A549 (cell line): Measurements from ENCODE around the gene DSCAML1. TPM values are rescaled to one million over a fixed set of nuclear protein-coding genes. Genes with fewer than 3 reads are reported as not detected.

Experiments
- ATAC-seq, 2 experiments: fragments of 200-7000 bp in 1 of 2; fragments of >200 bp in 1 of 2; cut with Nextera tagmentation in 1 of 2; cut with Tn5 transposase in 1 of 2; 3 replicates each; pipeline versions ENCODE4 v1.8.0 to v1.9.1; 2018 to 2020; ENCODE audit warnings: mild to moderate bottlenecking in 1 of 2, moderate library complexity in 1 of 2
- CTCF ChIA-PET: fragments of 300-600 bp; sonication (Branson Sonifier 250); formaldehyde crosslinking; extraction: SDS; loops from one replicate; lab custom pipeline; 2021; ENCODE audit warnings: antibody characterized with exemption, inconsistent platforms; lab: Yijun Ruan, JAX
- POLR2A ChIA-PET: fragments of 350-600 bp; formaldehyde crosslinking; extraction: SDS; loops from one replicate; lab custom pipeline; 2021; ENCODE audit warnings: antibody characterized with exemption, inconsistent platforms; lab: Yijun Ruan, JAX
- DNase-seq, 2 experiments: peaks; one replicate each; pipeline versions ENCODE4 v3.0.0 to v3.0.0-alpha.2; 2011 to 2016; ENCODE audit warnings: low read depth in 1 of 2, low spot score in 1 of 2
- FAIRE-seq: peaks from 2 replicates; lab custom pipeline; 2011; peaks lifted over from hg19 to GRCh38; lab: Jason Lieb, UNC
- H3K27ac ChIP-seq, 2 experiments: fragments of >200 bp; sonication (Bioruptor Twin); formaldehyde crosslinking; 3 replicates each; pipeline ENCODE4 v1.5.1; 2016 to 2017
- H3K4me1 ChIP-seq: fragments of >200 bp; sonication (Bioruptor Twin); formaldehyde crosslinking; 3 replicates; pipeline ENCODE4 v1.6.1; 2016
- H3K4me2 ChIP-seq: fragments of >200 bp; sonication (Bioruptor Twin); formaldehyde crosslinking; 3 replicates; pipeline ENCODE4 v1.6.1; 2016
- H3K4me3 ChIP-seq: fragments of >200 bp; sonication (Bioruptor Twin); formaldehyde crosslinking; 3 replicates; pipeline ENCODE4 v1.5.1; 2016
- H3K9me3 ChIP-seq: fragments of >200 bp; sonication (Bioruptor Twin); formaldehyde crosslinking; 3 replicates; pipeline ENCODE4 v1.6.1; 2016
- BHLHE40 ChIP-seq: IDR thresholded peaks from 2 replicates; pipeline ENCODE4 v1.6.1; 2012; ENCODE audit warnings: low read depth, low read length, inconsistent platforms
- CEBPB ChIP-seq, 2 experiments: fragments of >200 bp in 1 of 2; sonication (Bioruptor Twin) in 1 of 2; formaldehyde crosslinking in 1 of 2; IDR thresholded peaks; 2 replicates each; pipeline ENCODE4 v1.6.1; 2012 to 2016
- CHD2 ChIP-seq: fragments of 150-350 bp; IDR thresholded peaks from 2 replicates; pipeline ENCODE4 v1.6.1; 2014; ENCODE audit warnings: low read length; ENCODE audit not compliant: partially characterized antibody
- EHF ChIP-seq: fragments of 250-450 bp; sonication (Bioruptor Pico); IDR thresholded peaks from 2 replicates; pipeline ENCODE4 v1.5.0; 2020; ENCODE audit warnings: mild to moderate bottlenecking
- EHMT2 ChIP-seq: fragments of 200-600 bp; sonication (generic); IDR thresholded peaks from 2 replicates; pipeline ENCODE4 v1.6.1; 2016; ENCODE audit warnings: antibody characterized with exemption, low read depth, mild to moderate bottlenecking, moderate library complexity
- FOSB ChIP-seq: fragments of 250-450 bp; sonication (Bioruptor Pico); IDR thresholded peaks from 2 replicates; pipeline ENCODE4 v1.5.0; 2020; ENCODE audit warnings: mild to moderate bottlenecking, moderate library complexity
- GATA3 ChIP-seq: IDR thresholded peaks from 2 replicates; pipeline ENCODE4 v1.6.1; 2012; ENCODE audit warnings: borderline replicate concordance
- HDAC2 ChIP-seq: fragments of 200-600 bp; sonication (generic); IDR thresholded peaks from 2 replicates; pipeline ENCODE4 v1.6.1; 2016
- HOXA7 ChIP-seq: fragments of 250-450 bp; sonication (Bioruptor Pico); IDR thresholded peaks from 2 replicates; pipeline ENCODE4 v1.5.0; 2020; ENCODE audit warnings: mild to moderate bottlenecking, moderate library complexity
- JUNB ChIP-seq: fragments of >200 bp; sonication (Bioruptor Twin); formaldehyde crosslinking; IDR thresholded peaks from 2 replicates; pipeline ENCODE4 v1.6.1; 2016
- MAZ ChIP-seq: fragments of 150-350 bp; IDR thresholded peaks from 2 replicates; pipeline ENCODE4 v1.6.1; 2014; ENCODE audit warnings: antibody characterized with exemption, low read depth, low read length, borderline replicate concordance
- MYC ChIP-seq: IDR thresholded peaks from 2 replicates; pipeline ENCODE4 v1.6.1; 2012; ENCODE audit warnings: mild to moderate bottlenecking, inconsistent platforms, low read length, improper control_type of control experiment, borderline replicate concordance
- NFE2L2 ChIP-seq: fragments of 150-350 bp; conservative IDR thresholded peaks from 2 replicates; pipeline ENCODE4 v1.6.1; 2014; ENCODE audit warnings: low read length
- POLR2A ChIP-seq: IDR thresholded peaks from 2 replicates; pipeline ENCODE4 v1.6.1; 2012; ENCODE audit warnings: mild to moderate bottlenecking, low read length
- RFX5 ChIP-seq: fragments of 450-650 bp; IDR thresholded peaks from 2 replicates; pipeline ENCODE4 v1.7.1; 2014; ENCODE audit warnings: antibody characterized with exemption, mild to moderate bottlenecking, moderate library complexity
- SMC3 ChIP-seq: fragments of >200 bp; sonication (Bioruptor Twin); formaldehyde crosslinking; IDR thresholded peaks from 3 replicates; pipeline ENCODE4 v1.6.1; 2018; ENCODE audit warnings: inconsistent platforms
- SREBF2 ChIP-seq: fragments of 450-650 bp; IDR thresholded peaks from 2 replicates; pipeline ENCODE4 v1.6.1; 2014; ENCODE audit warnings: mild to moderate bottlenecking, moderate library complexity
- TFCP2L1 ChIP-seq: fragments of 250-450 bp; sonication (Bioruptor Pico); IDR thresholded peaks from 2 replicates; pipeline ENCODE4 v1.5.0; 2021; ENCODE audit warnings: mild to moderate bottlenecking
- TP53 ChIP-seq: fragments of 250-450 bp; sonication (Bioruptor Pico); IDR thresholded peaks from 2 replicates; pipeline ENCODE4 v1.5.0; 2021; ENCODE audit warnings: mild to moderate bottlenecking, moderate library complexity
- ZFP36 ChIP-seq: fragments of 450-650 bp; IDR thresholded peaks from 2 replicates; pipeline ENCODE4 v1.6.1; 2014; ENCODE audit warnings: borderline replicate concordance; ENCODE audit not compliant: partially characterized antibody
- ZNF302 ChIP-seq: fragments of 250-450 bp; sonication (Bioruptor Pico); IDR thresholded peaks from 2 replicates; pipeline ENCODE4 v1.9.0; 2021; ENCODE audit warnings: inconsistent platforms, mild to moderate bottlenecking, moderate library complexity
- ZSCAN20 ChIP-seq: fragments of 250-450 bp; sonication (Bioruptor Pico); IDR thresholded peaks from 2 replicates; pipeline ENCODE4 v1.8.0; 2022; ENCODE audit warnings: mild to moderate bottlenecking, moderate library complexity
- WGBS: methylation state at CpG from one replicate; pipeline ENCODE4 v1.1.6; 2017; ENCODE audit errors: missing lambda C conversion rate; 5-methylcytosine and 5-hydroxymethylcytosine counted together
- polyA plus RNA-seq, 4 experiments: library from polyadenylated mRNA; depleted of rRNA in 3 of 4; stranded (reverse); fragments of >200 nt; fragmentation: RNase III in 1 of 4; extraction: RNeasy Plus Mini Kit Qiagen cat#74134 plus additional on column Dnase treatment in 1 of 4; gene quantifications; 2 replicates in 3 of 4; 3 replicates in 1 of 4; pipeline ENCODE4 v1.2.3, GENCODE V29; 2011 to 2017
- TF ChIP-seq, protein P1 (sequence below): IDR thresholded peaks from 2 replicates; pipeline ENCODE4 v1.6.1; 2012
- TF ChIP-seq, protein P2 (sequence below): fragments of >200 bp; sonication (Bioruptor Twin); formaldehyde crosslinking; IDR thresholded peaks from 2 replicates; pipeline ENCODE4 v1.6.1; 2016
- TF ChIP-seq, protein P3 (sequence below): fragments of 450-650 bp; IDR thresholded peaks from 2 replicates; pipeline ENCODE4 v1.6.1; 2014; ENCODE audit warnings: antibody characterized with exemption
- TF ChIP-seq, protein P4 (sequence below): IDR thresholded peaks from 2 replicates; pipeline ENCODE4 v1.6.1; 2012; ENCODE audit warnings: low read depth, borderline replicate concordance
- TF ChIP-seq, protein P5 (sequence below): fragments of >200 bp; sonication (Bioruptor Twin); formaldehyde crosslinking; IDR thresholded peaks from 3 replicates; pipeline ENCODE4 v1.5.1; 2016
- TF ChIP-seq, protein P6 (sequence below): fragments of 200-600 bp; sonication (generic); IDR thresholded peaks from 2 replicates; pipeline ENCODE4 v1.6.1; 2016; ENCODE audit warnings: antibody characterized with exemption, mild to moderate bottlenecking, moderate library complexity

DSCAML1 gene
- polyA plus RNA-seq, 2 of the 4 experiments (the other 2 are of a cell fraction) = 0.12 to 0.31 TPM

DNA sequence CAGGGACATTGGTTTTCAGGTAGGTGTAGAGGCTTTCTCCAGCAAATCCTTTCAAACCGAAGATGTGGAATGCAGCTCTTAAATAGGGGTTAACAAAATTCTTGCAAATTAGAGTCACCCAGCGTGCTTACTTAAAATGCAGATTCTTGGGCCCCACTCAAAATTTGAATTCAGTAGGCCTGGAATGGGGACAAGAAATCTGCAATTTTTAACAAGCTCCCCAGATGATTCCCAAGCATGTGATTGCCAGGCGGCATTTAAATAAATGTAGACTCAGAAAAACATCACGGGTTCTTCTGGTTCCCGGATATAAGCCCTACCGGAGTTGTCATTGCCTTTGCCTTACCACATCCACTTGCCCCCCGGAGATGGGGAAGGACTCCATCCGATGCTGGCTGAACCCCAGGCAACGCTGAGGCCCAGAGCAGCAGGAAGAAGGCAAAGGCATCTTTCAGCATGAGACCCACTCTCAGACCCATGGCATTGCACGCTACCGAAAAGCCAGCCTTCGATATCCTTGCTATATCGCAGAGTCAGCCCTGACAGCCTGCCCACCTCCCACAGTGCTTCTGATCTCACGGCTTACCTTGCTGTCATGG, 134.2 kb downstream of the DSCAML1 start:
- WGBS = 84% methylated on average over 14 of the region's 14 CpGs
- ChIA-PET CTCF (no interaction called here), POLR2A (no interaction called here)
- Histone ChIP-seq H3K4me3 (no peak overlapping the region), H3K4me1 (peaks cover 7% of the 10 kb centered on the region; the same call in 1 of the 3 replicates), H3K4me2 (no peak overlapping the region), H3K27ac (no peak overlapping the region), H3K9me3 (no peaks in the 10 kb centered on the region)
- ATAC-seq = no peak
- no peak for FAIRE-seq
- TF ChIP-seq ZFP36 (no peak), GATA3 (no peak), SREBF2 (no peak), FOSB (no peak), SMC3 (no peak), EHMT2 (no peak), ZNF302 (CRISPR knock-in tag) (no peak), JUNB (no peak), RFX5 (no peak), MAZ (no peak), CEBPB (IDR thresholded peaks at IDR 0.05) (no peak)
- TF ChIP-seq, protein P1, sequence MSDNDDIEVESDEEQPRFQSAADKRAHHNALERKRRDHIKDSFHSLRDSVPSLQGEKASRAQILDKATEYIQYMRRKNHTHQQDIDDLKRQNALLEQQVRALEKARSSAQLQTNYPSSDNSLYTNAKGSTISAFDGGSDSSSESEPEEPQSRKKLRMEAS = no peak
- TF ChIP-seq, protein P2, sequence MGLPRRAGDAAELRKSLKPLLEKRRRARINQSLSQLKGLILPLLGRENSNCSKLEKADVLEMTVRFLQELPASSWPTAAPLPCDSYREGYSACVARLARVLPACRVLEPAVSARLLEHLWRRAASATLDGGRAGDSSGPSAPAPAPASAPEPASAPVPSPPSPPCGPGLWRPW = no peak
- TF ChIP-seq, protein P3, sequence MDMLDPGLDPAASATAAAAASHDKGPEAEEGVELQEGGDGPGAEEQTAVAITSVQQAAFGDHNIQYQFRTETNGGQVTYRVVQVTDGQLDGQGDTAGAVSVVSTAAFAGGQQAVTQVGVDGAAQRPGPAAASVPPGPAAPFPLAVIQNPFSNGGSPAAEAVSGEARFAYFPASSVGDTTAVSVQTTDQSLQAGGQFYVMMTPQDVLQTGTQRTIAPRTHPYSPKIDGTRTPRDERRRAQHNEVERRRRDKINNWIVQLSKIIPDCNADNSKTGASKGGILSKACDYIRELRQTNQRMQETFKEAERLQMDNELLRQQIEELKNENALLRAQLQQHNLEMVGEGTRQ = no peak
- TF ChIP-seq, protein P4, sequence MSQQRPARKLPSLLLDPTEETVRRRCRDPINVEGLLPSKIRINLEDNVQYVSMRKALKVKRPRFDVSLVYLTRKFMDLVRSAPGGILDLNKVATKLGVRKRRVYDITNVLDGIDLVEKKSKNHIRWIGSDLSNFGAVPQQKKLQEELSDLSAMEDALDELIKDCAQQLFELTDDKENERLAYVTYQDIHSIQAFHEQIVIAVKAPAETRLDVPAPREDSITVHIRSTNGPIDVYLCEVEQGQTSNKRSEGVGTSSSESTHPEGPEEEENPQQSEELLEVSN = no peak
- DNase-seq = no peak

DNA sequence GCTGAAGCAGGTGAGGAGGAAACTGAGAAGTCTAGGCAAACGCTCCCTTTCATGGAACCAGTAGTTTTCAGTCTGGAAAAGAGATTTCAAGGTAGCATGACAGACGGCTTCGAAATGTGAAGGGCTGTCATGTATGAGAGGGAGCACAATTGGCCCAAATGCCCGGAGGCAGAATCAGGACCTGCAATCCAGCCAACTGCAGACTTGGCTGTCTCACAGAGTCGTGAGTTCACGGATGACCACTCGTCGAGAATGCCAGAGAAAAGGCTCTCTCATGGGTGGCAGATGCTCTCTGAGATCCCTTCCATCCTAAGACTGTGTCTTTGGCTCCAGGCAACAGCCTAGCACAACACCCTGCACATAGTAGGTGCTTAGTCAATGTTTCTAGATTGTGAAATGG, 134.8 kb downstream of the DSCAML1 start:
- no peak for FAIRE-seq
- no peak for ATAC-seq
- Histone ChIP-seq H3K4me2 (no peak overlapping the region), H3K4me1 (peaks cover 7% of the 10 kb centered on the region; the same call in 1 of the 3 replicates), H3K4me3 (no peak overlapping the region)
- CTCF ChIA-PET = no interaction called here
- no peak for TF ChIP-seq CHD2
- TF ChIP-seq POLR2A = no peak
- TF ChIP-seq ZFP36 = no peak
- TF ChIP-seq MYC = no peak
- no peak for TF ChIP-seq ZSCAN20 (CRISPR knock-in tag)
- no peak for TF ChIP-seq TP53 (CRISPR knock-in tag)
- TF ChIP-seq BHLHE40 = no peak
- TF ChIP-seq TFCP2L1 (CRISPR knock-in tag) = no peak
- TF ChIP-seq, protein P5, sequence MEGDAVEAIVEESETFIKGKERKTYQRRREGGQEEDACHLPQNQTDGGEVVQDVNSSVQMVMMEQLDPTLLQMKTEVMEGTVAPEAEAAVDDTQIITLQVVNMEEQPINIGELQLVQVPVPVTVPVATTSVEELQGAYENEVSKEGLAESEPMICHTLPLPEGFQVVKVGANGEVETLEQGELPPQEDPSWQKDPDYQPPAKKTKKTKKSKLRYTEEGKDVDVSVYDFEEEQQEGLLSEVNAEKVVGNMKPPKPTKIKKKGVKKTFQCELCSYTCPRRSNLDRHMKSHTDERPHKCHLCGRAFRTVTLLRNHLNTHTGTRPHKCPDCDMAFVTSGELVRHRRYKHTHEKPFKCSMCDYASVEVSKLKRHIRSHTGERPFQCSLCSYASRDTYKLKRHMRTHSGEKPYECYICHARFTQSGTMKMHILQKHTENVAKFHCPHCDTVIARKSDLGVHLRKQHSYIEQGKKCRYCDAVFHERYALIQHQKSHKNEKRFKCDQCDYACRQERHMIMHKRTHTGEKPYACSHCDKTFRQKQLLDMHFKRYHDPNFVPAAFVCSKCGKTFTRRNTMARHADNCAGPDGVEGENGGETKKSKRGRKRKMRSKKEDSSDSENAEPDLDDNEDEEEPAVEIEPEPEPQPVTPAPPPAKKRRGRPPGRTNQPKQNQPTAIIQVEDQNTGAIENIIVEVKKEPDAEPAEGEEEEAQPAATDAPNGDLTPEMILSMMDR = no peak
- TF ChIP-seq HOXA7 (CRISPR knock-in tag) = no peak
- TF ChIP-seq HDAC2 = no peak
- TF ChIP-seq NFE2L2 = no peak
- TF ChIP-seq SREBF2 = no peak
- TF ChIP-seq, protein P6, sequence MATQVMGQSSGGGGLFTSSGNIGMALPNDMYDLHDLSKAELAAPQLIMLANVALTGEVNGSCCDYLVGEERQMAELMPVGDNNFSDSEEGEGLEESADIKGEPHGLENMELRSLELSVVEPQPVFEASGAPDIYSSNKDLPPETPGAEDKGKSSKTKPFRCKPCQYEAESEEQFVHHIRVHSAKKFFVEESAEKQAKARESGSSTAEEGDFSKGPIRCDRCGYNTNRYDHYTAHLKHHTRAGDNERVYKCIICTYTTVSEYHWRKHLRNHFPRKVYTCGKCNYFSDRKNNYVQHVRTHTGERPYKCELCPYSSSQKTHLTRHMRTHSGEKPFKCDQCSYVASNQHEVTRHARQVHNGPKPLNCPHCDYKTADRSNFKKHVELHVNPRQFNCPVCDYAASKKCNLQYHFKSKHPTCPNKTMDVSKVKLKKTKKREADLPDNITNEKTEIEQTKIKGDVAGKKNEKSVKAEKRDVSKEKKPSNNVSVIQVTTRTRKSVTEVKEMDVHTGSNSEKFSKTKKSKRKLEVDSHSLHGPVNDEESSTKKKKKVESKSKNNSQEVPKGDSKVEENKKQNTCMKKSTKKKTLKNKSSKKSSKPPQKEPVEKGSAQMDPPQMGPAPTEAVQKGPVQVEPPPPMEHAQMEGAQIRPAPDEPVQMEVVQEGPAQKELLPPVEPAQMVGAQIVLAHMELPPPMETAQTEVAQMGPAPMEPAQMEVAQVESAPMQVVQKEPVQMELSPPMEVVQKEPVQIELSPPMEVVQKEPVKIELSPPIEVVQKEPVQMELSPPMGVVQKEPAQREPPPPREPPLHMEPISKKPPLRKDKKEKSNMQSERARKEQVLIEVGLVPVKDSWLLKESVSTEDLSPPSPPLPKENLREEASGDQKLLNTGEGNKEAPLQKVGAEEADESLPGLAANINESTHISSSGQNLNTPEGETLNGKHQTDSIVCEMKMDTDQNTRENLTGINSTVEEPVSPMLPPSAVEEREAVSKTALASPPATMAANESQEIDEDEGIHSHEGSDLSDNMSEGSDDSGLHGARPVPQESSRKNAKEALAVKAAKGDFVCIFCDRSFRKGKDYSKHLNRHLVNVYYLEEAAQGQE = no peak
- TF ChIP-seq, protein P3 = no peak
- TF ChIP-seq MAZ = no peak
- no peak for TF ChIP-seq EHF (CRISPR knock-in tag)
- TF ChIP-seq, all 56 proteins: peak for 0
- Histone ChIP-seq H3K9me3 (no peaks in the 10 kb centered on the region), H3K27ac (no peak overlapping the region)
- POLR2A ChIA-PET = no interaction called here
- DNase-seq = no peak
- 79% methylated on average over 8 of the region's 8 CpGs for WGBS
